Trophoblast cell (in vitro differentiated cells and primary cell): Measurements from ENCODE around the gene STIM1.

Experiments used
- DNase-seq, 2 donors: peaks; one replicate each; pipeline ENCODE4 v3.0.0-alpha.2; 2016
- H2AFZ ChIP-seq: 2 replicates; pipeline ENCODE4 v1.6.1; 2013; ENCODE audit warnings: low read length, moderate library complexity, mild to moderate bottlenecking; ENCODE audit not compliant: insufficient read depth, poor library complexity
- H2AK5ac ChIP-seq: 2 replicates; pipeline ENCODE4 v1.6.1; 2013; ENCODE audit warnings: mild to moderate bottlenecking, low read length
- H2BK120ac ChIP-seq: 2 replicates; pipeline ENCODE4 v1.6.1; 2013; ENCODE audit warnings: low read length, mild to moderate bottlenecking, moderate library complexity; ENCODE audit not compliant: insufficient read depth, poor library complexity
- H2BK12ac ChIP-seq: 2 replicates; pipeline ENCODE4 v1.6.1; 2013; ENCODE audit warnings: mild to moderate bottlenecking, low read length, moderate library complexity
- H2BK5ac ChIP-seq: 2 replicates; pipeline ENCODE4 v1.6.1; 2013; ENCODE audit warnings: low read length, low read depth, moderate library complexity, mild to moderate bottlenecking; ENCODE audit not compliant: poor library complexity
- H3K14ac ChIP-seq: 2 replicates; pipeline ENCODE4 v1.6.1; 2013; ENCODE audit warnings: mild to moderate bottlenecking, low read length
- H3K18ac ChIP-seq: 2 replicates; pipeline ENCODE4 v1.6.1; 2013; ENCODE audit warnings: mild to moderate bottlenecking, low read length
- H3K23ac ChIP-seq: 2 replicates; pipeline ENCODE4 v1.6.1; 2013; ENCODE audit warnings: low read length
- H3K27ac ChIP-seq: 2 replicates; pipeline ENCODE4 v1.5.1; 2013; ENCODE audit warnings: low read depth, mild to moderate bottlenecking, inconsistent platforms, low read length, moderate library complexity
- H3K27me3 ChIP-seq: 2 replicates; pipeline ENCODE4 v1.6.1; 2013; ENCODE audit warnings: inconsistent platforms, mild to moderate bottlenecking, low read length, moderate library complexity; ENCODE audit not compliant: insufficient read depth
- H3K36me3 ChIP-seq, 2 experiments: 1 replicate in 1 of 2; 2 replicates in 1 of 2; pipeline ENCODE4 v1.6.1; 2013; ENCODE audit warnings: low read length in 2 of 2, mild to moderate bottlenecking in 2 of 2, moderate library complexity in 1 of 2; ENCODE audit not compliant: insufficient read depth in 2 of 2, control insufficient read depth in 1 of 2
- H3K4ac ChIP-seq: 2 replicates; pipeline ENCODE4 v1.6.1; 2013; ENCODE audit warnings: low read depth, mild to moderate bottlenecking, low read length, moderate library complexity
- H3K4me1 ChIP-seq, 2 experiments: 1 replicate in 1 of 2; 2 replicates in 1 of 2; pipeline ENCODE4 v1.6.1; 2013; ENCODE audit warnings: low read length in 2 of 2, mild to moderate bottlenecking in 2 of 2, moderate library complexity in 1 of 2; ENCODE audit not compliant: insufficient read depth in 2 of 2, control insufficient read depth in 1 of 2
- H3K4me2 ChIP-seq: 2 replicates; pipeline ENCODE4 v1.6.1; 2013; ENCODE audit warnings: inconsistent platforms, mild to moderate bottlenecking, low read length, moderate library complexity
- H3K4me3 ChIP-seq: 2 replicates; pipeline ENCODE4 v1.5.1; 2013; ENCODE audit warnings: mild to moderate bottlenecking, low read depth, low read length, inconsistent platforms
- H3K79me1 ChIP-seq: one replicate; pipeline ENCODE4 v1.6.1; 2013; ENCODE audit warnings: low read length
- H3K79me2 ChIP-seq: 2 replicates; pipeline ENCODE4 v1.6.1; 2013; ENCODE audit warnings: low read length, mild to moderate bottlenecking; ENCODE audit not compliant: control insufficient read depth, insufficient read depth, poor library complexity
- H3K9ac ChIP-seq: 2 replicates; pipeline ENCODE4 v1.6.1; 2013; ENCODE audit warnings: mild to moderate bottlenecking, low read length
- H3K9me3 ChIP-seq: 2 replicates; pipeline ENCODE4 v1.6.1; 2013; ENCODE audit warnings: low read depth, mild to moderate bottlenecking, control low read depth, inconsistent platforms, low read length; ENCODE audit not compliant: insufficient read depth
- H4K12ac ChIP-seq: 2 replicates; pipeline ENCODE4 v1.6.1; 2013; ENCODE audit warnings: low read depth, mild to moderate bottlenecking, low read length, moderate library complexity
- H4K8ac ChIP-seq: 2 replicates; pipeline ENCODE4 v1.6.1; 2013; ENCODE audit warnings: low read depth, mild to moderate bottlenecking, low read length, moderate library complexity
- H4K91ac ChIP-seq: one replicate; pipeline ENCODE4 v1.6.1; 2013; ENCODE audit warnings: low read depth, mild to moderate bottlenecking, low read length, moderate library complexity
- WGBS: extraction: QIAGEN DNeasy Blood & Tissue Kit; methylation state at CpG from one replicate; pipeline ENCODE4 v1.1.7; 2013; ENCODE audit warnings: missing lambda C conversion rate; ENCODE audit not compliant: insufficient read length, insufficient coverage; ENCODE audit errors: extremely low coverage; 5-methylcytosine and 5-hydroxymethylcytosine counted together

The STIM1 gene

GRCh38 chr11:4040461-4040860, 185.0 kb downstream of the STIM1 start:
- Histone ChIP-seq H3K27ac (no peak overlapping the region), H3K4ac (no peak overlapping the region), H2BK120ac (no peak overlapping the region), H3K9me3 (no peaks in the 10 kb centered on the region), H2BK5ac (no peak overlapping the region), H3K4me1 (peaks cover 5 to 9% of the 10 kb centered on the region in 2 experiments), H4K12ac (no peak overlapping the region), H3K9ac (no peak overlapping the region), H3K4me2 (no peak overlapping the region), H3K36me3 (no peaks in the 10 kb centered on the region), H3K79me1 (peaks cover 3% of the 10 kb centered on the region), H3K18ac (no peak overlapping the region), H3K14ac (no peak overlapping the region), H3K27me3 (no peaks in the 10 kb centered on the region), H2AK5ac (no peak overlapping the region), H4K91ac (no peak overlapping the region), H2BK12ac (no peak overlapping the region), H3K79me2 (no peaks in the 10 kb centered on the region), H2AFZ (no peak overlapping the region), H3K23ac (no peak overlapping the region), H4K8ac (no peak overlapping the region), H3K4me3 (no peak overlapping the region)
- no CpG with 5 or more reads among the region's 1 CpG for WGBS
- no peak for DNase-seq

GRCh38 chr11:4041731-4042391, 186.4 kb downstream of the STIM1 start:
- no peaks in the 10 kb centered on the region for H3K79me2 ChIP-seq
- peaks cover 3% of the 10 kb centered on the region for H3K79me1 ChIP-seq
- H2BK5ac ChIP-seq: no peak overlapping the region
- no peak overlapping the region for H4K12ac ChIP-seq
- no peak overlapping the region for H2BK120ac ChIP-seq
- H3K36me3 ChIP-seq: no peaks in the 10 kb centered on the region
- H3K9me3 ChIP-seq: no peaks in the 10 kb centered on the region
- H2AK5ac ChIP-seq: no peak overlapping the region
- no peak overlapping the region for H2BK12ac ChIP-seq
- no peak overlapping the region for H4K91ac ChIP-seq
- H3K18ac ChIP-seq: no peak overlapping the region
- no peak overlapping the region for H3K23ac ChIP-seq
- no peak overlapping the region for H2AFZ ChIP-seq
- H3K4ac ChIP-seq: no peak overlapping the region
- H3K4me2 ChIP-seq: no peak overlapping the region
- no peak overlapping the region for H3K14ac ChIP-seq
- no peak overlapping the region for H3K4me3 ChIP-seq
- no peak for DNase-seq
- WGBS: no CpG with 5 or more reads among the region's 6 CpGs
- no peak overlapping the region for H3K27ac ChIP-seq
- no peak overlapping the region for H3K9ac ChIP-seq
- H3K4me1 ChIP-seq: peaks cover 7 to 12% of the 10 kb centered on the region in 2 experiments
- H4K8ac ChIP-seq: no peak overlapping the region
- H3K27me3 ChIP-seq: no peaks in the 10 kb centered on the region

- Histone ChIP-seq H3K36me3 (no peaks in the 10 kb centered on the region), H4K8ac (no peak overlapping the region), H3K4me1 (peaks cover 7 to 12% of the 10 kb centered on the region in 2 experiments), H3K4me3 (no peak overlapping the region), H2BK120ac (no peak overlapping the region), H3K18ac (no peak overlapping the region), H4K12ac (no peak overlapping the region), H3K27ac (peak overlapping the region; percentile 57), H3K9ac (no peak overlapping the region), H3K9me3 (no peaks in the 10 kb centered on the region), H2BK5ac (peak overlapping the region; percentile 53), H3K4me2 (no peak overlapping the region), H2AK5ac (no peak overlapping the region), H3K4ac (no peak overlapping the region), H3K27me3 (no peaks in the 10 kb centered on the region), H2AFZ (no peak overlapping the region), H4K91ac (no peak overlapping the region), H2BK12ac (no peak overlapping the region), H3K23ac (no peak overlapping the region), H3K14ac (peak overlapping the region; percentile 17), H3K79me1 (peaks cover 3% of the 10 kb centered on the region), H3K79me2 (no peaks in the 10 kb centered on the region)
- DNase-seq: no peak
- no CpG with 5 or more reads among the region's 4 CpGs for WGBS
Observed at GRCh38 chr11:4044976-4045646, 189.6 kb downstream of the STIM1 start.

- Histone ChIP-seq H2AFZ (no peak overlapping the region), H3K9ac (no peak overlapping the region), H2BK120ac (no peak overlapping the region), H3K4me3 (no peak overlapping the region), H2BK12ac (no peak overlapping the region), H3K27me3 (no peaks in the 10 kb centered on the region), H3K4ac (no peak overlapping the region), H3K36me3 (no peaks in the 10 kb centered on the region), H3K23ac (no peak overlapping the region), H2BK5ac (no peak overlapping the region), H2AK5ac (no peak overlapping the region), H3K4me1 (peaks cover 7 to 12% of the 10 kb centered on the region in 2 experiments), H4K91ac (no peak overlapping the region), H4K12ac (no peak overlapping the region), H4K8ac (no peak overlapping the region), H3K79me1 (peaks cover 3% of the 10 kb centered on the region), H3K4me2 (no peak overlapping the region), H3K18ac (no peak overlapping the region), H3K27ac (no peak overlapping the region), H3K79me2 (no peaks in the 10 kb centered on the region), H3K14ac (no peak overlapping the region), H3K9me3 (no peaks in the 10 kb centered on the region)
- no peak for DNase-seq
Observed at GRCh38 chr11:4048340-4048739, 192.9 kb downstream of the STIM1 start.
